DOHH2 (cell line): ENCODE results near the gene PEX14.

Experiments
- EZH2phosphoT487 ChIP-seq: fragments of 200-600 bp; sonication (generic); IDR thresholded peaks from 2 replicates; pipeline ENCODE4 v1.6.1; 2017; ENCODE audit warnings: borderline replicate concordance, mild to moderate bottlenecking, antibody characterized with exemption, low read length, moderate library complexity, mixed read lengths
- TF ChIP-seq, protein P1 (sequence below): fragments of 200-600 bp; sonication (generic); IDR thresholded peaks from one replicate; pipeline ENCODE4 v1.5.1; 2014; ENCODE audit warnings: antibody characterized with exemption, mild to moderate bottlenecking, low read depth, low read length; ENCODE audit not compliant: poor library complexity, severe bottlenecking

DNA sequence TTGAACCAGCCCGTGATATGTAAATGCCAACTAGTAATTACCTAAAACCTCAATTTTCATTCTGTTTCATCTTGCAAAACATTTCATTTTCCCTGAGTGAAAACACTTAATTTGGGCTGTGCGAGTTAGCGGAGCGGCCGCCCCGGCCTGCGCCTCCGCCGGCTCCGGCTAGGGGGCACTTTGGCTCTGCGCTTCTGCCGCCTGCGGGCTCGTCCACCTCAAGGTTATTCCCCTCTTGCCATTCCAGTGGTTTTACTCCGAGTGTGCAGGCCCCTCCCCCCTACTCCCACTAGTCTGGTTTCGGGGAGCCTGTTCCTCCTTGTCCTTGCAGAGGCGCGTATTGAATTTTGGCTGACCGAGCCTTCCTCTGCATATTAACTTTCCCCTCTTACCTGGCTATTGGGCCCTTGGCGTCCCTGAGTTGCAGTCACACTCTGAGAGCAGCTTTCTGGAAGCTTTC is 55.6 kb downstream of the PEX14 start:
- TF ChIP-seq, protein P1, sequence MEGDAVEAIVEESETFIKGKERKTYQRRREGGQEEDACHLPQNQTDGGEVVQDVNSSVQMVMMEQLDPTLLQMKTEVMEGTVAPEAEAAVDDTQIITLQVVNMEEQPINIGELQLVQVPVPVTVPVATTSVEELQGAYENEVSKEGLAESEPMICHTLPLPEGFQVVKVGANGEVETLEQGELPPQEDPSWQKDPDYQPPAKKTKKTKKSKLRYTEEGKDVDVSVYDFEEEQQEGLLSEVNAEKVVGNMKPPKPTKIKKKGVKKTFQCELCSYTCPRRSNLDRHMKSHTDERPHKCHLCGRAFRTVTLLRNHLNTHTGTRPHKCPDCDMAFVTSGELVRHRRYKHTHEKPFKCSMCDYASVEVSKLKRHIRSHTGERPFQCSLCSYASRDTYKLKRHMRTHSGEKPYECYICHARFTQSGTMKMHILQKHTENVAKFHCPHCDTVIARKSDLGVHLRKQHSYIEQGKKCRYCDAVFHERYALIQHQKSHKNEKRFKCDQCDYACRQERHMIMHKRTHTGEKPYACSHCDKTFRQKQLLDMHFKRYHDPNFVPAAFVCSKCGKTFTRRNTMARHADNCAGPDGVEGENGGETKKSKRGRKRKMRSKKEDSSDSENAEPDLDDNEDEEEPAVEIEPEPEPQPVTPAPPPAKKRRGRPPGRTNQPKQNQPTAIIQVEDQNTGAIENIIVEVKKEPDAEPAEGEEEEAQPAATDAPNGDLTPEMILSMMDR: no peak
- TF ChIP-seq EZH2phosphoT487: no peak
